Rectal smooth muscle tissue (tissue), 1 donor: ENCODE results near the gene TCTN3.
"Not testable (repeated sequence)": the region's sequence is repeated elsewhere in the genome, so short reads cannot be mapped to it uniquely, and the experiment has no call there.

ENCODE experiments used
- H3K27ac ChIP-seq: one replicate; pipeline ENCODE4 v1.7.0; 2013; ENCODE audit warnings: low read depth, low read length, inconsistent platforms
- H3K27me3 ChIP-seq: one replicate; pipeline ENCODE4 v1.7.0; 2013; ENCODE audit warnings: low read length; ENCODE audit not compliant: control insufficient read depth, insufficient read depth
- H3K36me3 ChIP-seq: one replicate; pipeline ENCODE4 v1.7.0; 2013; ENCODE audit warnings: low read length; ENCODE audit not compliant: control insufficient read depth, insufficient read depth
- H3K4me1 ChIP-seq: one replicate; pipeline ENCODE4 v1.7.0; 2013; ENCODE audit warnings: low read length; ENCODE audit not compliant: control insufficient read depth, insufficient read depth
- H3K4me3 ChIP-seq: one replicate; pipeline ENCODE4 v1.7.0; 2013; ENCODE audit warnings: low read length
- H3K9ac ChIP-seq: one replicate; pipeline ENCODE4 v1.7.0; 2013; ENCODE audit warnings: low read length

Gene TCTN3

GRCh38 chr10:95648138-95648537, 45.6 kb downstream of the TCTN3 start:
- H3K36me3 ChIP-seq = peaks cover 4% of the 10 kb centered on the region
- no peak overlapping the region for H3K27ac ChIP-seq
- no peaks in the 10 kb centered on the region for H3K27me3 ChIP-seq

GRCh38 chr10:95646160-95646559, 47.6 kb downstream of the TCTN3 start:
- peaks cover 11% of the 10 kb centered on the region for H3K36me3 ChIP-seq
- H3K27ac ChIP-seq = no peak overlapping the region
- no peak overlapping the region for H3K9ac ChIP-seq
- H3K4me1 ChIP-seq = no peaks in the 10 kb centered on the region
- H3K4me3 ChIP-seq = no peak overlapping the region
- H3K27me3 ChIP-seq = no peaks in the 10 kb centered on the region

More at GRCh38 chr10:95648138-95648537, 45.6 kb downstream of the TCTN3 start:
- no peak overlapping the region for H3K4me3 ChIP-seq
- no peaks in the 10 kb centered on the region for H3K4me1 ChIP-seq
- no peak overlapping the region for H3K9ac ChIP-seq

DNA sequence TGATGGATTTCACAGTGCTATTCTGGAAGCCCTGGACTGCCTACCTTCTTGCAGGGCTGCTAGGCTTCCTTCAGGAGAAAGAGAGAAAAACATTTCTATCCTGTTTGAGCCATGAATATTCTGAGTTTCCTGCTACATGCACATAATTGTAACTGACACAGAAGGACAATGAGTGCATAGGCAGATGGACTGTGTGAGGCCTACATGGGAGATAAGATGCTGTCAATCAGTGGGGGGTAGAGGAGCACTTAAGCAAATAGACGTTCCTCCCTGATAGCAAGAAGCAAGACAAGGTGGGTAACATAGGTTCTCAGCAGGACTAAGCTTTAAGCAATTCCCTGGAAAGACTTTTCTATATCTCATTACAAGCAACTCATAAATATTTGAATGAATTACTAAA, 48.8 kb downstream of the TCTN3 start:
- Histone ChIP-seq H3K9ac (no peak overlapping the region), H3K4me1 (no peaks in the 10 kb centered on the region), H3K4me3 (no peak overlapping the region), H3K27me3 (no peaks in the 10 kb centered on the region), H3K36me3 (peaks cover 15% of the 10 kb centered on the region), H3K27ac (no peak overlapping the region)

DNA sequence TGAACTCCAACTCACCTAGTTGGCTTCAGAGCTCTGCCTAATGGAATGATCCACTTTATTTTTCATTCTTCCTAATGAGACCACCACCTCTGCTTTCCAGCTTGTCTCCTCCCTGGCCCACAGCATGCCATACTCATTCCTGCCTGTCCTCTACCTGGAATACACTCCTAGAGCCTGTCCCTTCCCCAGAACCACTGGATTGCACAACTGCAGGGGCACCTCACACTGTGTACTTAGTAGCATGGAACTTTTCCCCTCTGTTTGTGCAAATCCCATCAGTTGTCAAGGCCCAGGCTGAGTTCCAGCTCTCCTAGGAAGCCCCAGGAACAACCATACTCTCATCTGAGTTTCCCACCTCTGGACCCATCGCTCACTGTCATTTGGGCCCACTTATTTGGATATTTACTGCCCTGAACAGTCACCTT, 52.8 kb downstream of the TCTN3 start:
- Histone ChIP-seq H3K27ac (no peak overlapping the region), H3K27me3 (no peaks in the 10 kb centered on the region), H3K36me3 (peaks cover 31% of the 10 kb centered on the region), H3K4me3 (no peak overlapping the region), H3K9ac (no peak overlapping the region), H3K4me1 (no peaks in the 10 kb centered on the region)

DNA sequence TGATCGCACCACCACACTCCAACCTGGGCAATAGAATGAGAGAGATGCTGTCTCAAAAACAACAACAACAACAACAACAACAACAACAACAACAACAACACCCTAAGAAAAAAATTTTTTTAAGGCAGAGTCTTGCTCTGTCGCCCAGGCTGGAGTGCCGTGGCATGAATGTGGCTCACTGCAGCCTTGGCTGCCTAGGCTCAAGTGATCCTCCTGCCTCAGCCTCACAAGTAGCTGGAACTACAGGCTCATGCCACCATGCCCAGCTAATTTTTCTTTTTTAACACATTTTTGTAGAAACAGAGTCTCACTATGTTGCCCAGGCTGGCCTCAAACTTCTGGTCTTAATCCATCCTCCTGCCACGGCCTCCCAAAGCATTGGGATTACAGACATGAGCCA, 55.8 kb downstream of the TCTN3 start:
- H3K4me3 ChIP-seq = no peak overlapping the region
- no peaks in the 10 kb centered on the region for H3K27me3 ChIP-seq
- peaks cover 34% of the 10 kb centered on the region for H3K36me3 ChIP-seq
- no peaks in the 10 kb centered on the region for H3K4me1 ChIP-seq
- no peak overlapping the region for H3K9ac ChIP-seq
- no peak overlapping the region for H3K27ac ChIP-seq

DNA sequence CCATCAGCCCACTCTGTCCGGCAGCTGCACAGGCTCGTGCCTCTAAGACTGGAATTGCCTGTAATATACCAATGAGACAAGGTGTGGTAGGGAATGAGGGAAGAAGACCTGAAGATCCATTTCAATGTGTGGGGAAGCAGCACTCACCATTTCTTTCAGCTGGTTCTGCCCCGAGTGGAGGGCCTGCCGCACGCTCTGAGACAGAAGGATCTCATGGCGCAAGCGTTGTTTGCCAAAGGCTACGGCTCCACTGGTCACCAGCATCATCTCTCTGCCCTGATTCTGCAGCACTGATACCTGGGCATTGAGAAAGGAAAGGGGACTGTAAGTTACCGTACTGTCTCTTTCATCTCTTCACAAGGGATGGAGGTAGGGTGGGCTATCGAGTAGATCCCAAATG, 56.6 kb downstream of the TCTN3 start:
- no peaks in the 10 kb centered on the region for H3K27me3 ChIP-seq
- no peak overlapping the region for H3K9ac ChIP-seq
- H3K27ac ChIP-seq = no peak overlapping the region
- no peak overlapping the region for H3K4me3 ChIP-seq
- peaks cover 28% of the 10 kb centered on the region for H3K36me3 ChIP-seq
- H3K4me1 ChIP-seq = no peaks in the 10 kb centered on the region

DNA sequence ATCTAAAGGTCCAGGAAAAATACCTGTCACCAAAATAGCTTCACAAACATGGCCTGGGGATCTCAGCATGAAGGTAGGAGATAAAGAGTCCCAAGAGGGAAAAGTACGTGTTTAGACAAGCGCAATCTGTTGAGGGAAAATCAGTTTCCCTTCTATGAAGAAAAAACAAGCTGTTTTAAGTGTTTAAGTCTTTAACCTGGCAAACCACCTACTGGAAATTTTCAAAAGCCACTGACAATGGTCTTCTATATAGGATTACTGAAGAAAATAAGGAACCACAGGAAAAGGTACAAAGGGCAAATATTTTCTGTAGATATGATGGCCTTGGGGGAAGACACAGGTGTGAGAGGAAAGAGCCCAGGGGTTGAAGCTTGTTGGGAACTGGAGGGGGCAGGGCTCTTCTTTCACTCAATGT, 58.4 kb downstream of the TCTN3 start:
- no peaks in the 10 kb centered on the region for H3K4me1 ChIP-seq
- H3K36me3 ChIP-seq = peaks cover 28% of the 10 kb centered on the region
- no peak overlapping the region for H3K9ac ChIP-seq
- no peaks in the 10 kb centered on the region for H3K27me3 ChIP-seq
- H3K4me3 ChIP-seq = no peak overlapping the region
- no peak overlapping the region for H3K27ac ChIP-seq

DNA sequence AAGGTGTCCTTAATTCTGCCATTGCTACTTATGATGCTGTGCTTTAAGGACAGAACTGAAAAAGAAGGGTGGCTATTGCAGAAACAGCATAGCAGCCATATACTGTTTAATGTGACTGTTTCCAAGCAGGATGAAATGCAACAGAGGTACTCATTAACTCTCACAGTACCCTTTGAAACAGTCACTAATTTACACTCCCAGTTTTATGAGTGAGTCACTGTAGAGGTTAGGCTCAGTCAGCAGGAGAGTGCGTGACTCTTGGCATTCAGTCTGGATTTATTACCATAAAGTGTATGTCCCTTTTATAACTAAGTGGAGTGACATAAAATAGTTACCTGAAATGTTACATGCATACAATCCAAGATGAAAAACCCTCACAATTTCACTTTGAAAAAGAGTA, 64.9 kb downstream of the TCTN3 start:
- no peak overlapping the region for H3K4me3 ChIP-seq
- H3K27ac ChIP-seq = no peak overlapping the region
- no peak overlapping the region for H3K9ac ChIP-seq
- H3K36me3 ChIP-seq = peaks cover 17% of the 10 kb centered on the region
- H3K27me3 ChIP-seq = no peaks in the 10 kb centered on the region
- H3K4me1 ChIP-seq = no peaks in the 10 kb centered on the region

DNA sequence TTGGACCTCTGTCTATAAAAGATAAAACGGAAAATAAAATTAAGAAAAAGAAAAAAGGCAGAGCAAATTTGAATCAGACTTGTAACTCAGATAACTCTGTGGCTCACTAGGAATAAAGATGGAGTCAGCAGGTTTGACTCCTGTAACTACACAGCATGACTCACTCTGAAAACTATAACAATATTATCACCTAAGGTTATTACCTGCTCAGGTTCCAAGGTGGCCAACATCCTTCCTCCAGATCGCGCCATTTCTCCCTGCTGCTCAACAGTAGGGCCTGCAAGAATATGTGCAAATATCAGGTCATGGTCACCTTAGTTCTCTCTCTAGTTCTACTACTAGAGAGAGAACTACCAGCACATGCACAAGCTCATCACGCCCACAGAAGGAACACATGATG, 67.2 kb downstream of the TCTN3 start:
- no peak overlapping the region for H3K27ac ChIP-seq
- peaks cover 14% of the 10 kb centered on the region for H3K36me3 ChIP-seq
- no peak overlapping the region for H3K9ac ChIP-seq
- H3K4me1 ChIP-seq = no peaks in the 10 kb centered on the region
- H3K27me3 ChIP-seq = no peaks in the 10 kb centered on the region
- H3K4me3 ChIP-seq = no peak overlapping the region

DNA sequence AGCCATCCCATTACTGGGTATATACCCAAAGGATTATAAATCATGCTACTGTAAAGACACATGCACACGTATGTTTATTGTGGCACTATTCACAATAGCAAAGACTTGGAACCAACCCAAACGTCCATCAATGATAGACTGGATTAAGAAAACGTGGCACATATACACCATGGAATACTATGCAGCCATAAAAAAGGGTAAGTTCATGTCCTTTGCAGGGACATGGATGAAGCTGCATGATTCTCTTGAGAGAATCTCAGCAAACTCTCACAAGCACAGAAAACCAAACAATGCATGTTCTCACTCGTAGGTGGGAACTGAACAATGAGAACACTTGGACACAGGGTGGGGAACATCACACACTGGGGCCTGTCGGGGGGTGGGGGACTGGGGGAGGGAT, 73.3 kb downstream of the TCTN3 start:
- H3K27me3 ChIP-seq, H3K9ac ChIP-seq, H3K27ac ChIP-seq, H3K4me3 ChIP-seq, H3K4me1 ChIP-seq: not testable (repeated sequence)
- H3K36me3 ChIP-seq = peaks cover 18% of the 10 kb centered on the region

DNA sequence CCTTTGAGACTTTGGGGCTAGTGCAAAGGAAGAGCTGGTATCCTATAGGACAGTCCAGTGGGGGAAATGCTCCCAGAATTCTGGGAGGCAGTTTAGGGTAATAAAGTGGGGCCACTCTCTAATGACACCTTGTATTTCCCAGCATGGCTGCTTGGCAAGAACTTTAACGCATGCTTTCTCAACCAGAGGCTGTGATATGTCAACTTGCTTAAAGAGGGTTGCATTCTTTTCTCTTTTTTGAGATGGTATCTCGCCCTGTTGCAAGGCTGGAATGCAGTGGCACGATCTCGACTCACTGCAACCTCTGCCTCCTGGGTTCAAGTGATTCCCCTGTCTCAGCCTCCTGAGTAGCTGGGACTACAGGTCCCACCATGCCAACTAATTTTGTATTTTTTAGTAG, 75.6 kb downstream of the TCTN3 start:
- Histone ChIP-seq H3K4me1 (no peaks in the 10 kb centered on the region), H3K4me3 (no peak overlapping the region), H3K9ac (no peak overlapping the region), H3K27ac (no peak overlapping the region), H3K27me3 (no peaks in the 10 kb centered on the region), H3K36me3 (peaks cover 23% of the 10 kb centered on the region)

GRCh38 chr10:95616446-95616845, 77.3 kb downstream of the TCTN3 start:
- Histone ChIP-seq H3K27ac (no peak overlapping the region), H3K4me3 (no peak overlapping the region), H3K36me3 (peaks cover 25% of the 10 kb centered on the region), H3K4me1 (no peaks in the 10 kb centered on the region), H3K27me3 (no peaks in the 10 kb centered on the region), H3K9ac (no peak overlapping the region)
